Natural killer cell (primary cell): ENCODE results near the gene EEIG1. TPM values are rescaled to one million over a fixed set of nuclear protein-coding genes. Genes with fewer than 3 reads are reported as not detected.

Source experiments
- ATAC-seq, 3 donors: fragments of 150-1000 bp in 2 of 3; fragments of 200-7000 bp in 1 of 3; cut with Tn5 transposase; 1 replicate in 1 of 3; 2 replicates in 2 of 3; pipeline ENCODE4 v1.10.0; 2021; ENCODE audit warnings: mild to moderate bottlenecking in 2 of 3, moderate library complexity in 2 of 3
- DNase-seq, 2 donors: peaks; one replicate each; pipeline versions ENCODE4 v3.0.0 to v3.0.0-alpha.2; 2013 to 2021; ENCODE audit warnings: mixed read lengths in 1 of 2
- H3K27ac ChIP-seq: one replicate; pipeline ENCODE4 v1.5.1; 2013; ENCODE audit warnings: mild to moderate bottlenecking, low read length
- H3K27me3 ChIP-seq: one replicate; pipeline ENCODE4 v1.6.1; 2013; ENCODE audit warnings: low read length; ENCODE audit not compliant: control insufficient read depth, insufficient read depth
- H3K36me3 ChIP-seq: one replicate; pipeline ENCODE4 v1.6.1; 2013; ENCODE audit warnings: low read length; ENCODE audit not compliant: control insufficient read depth, insufficient read depth
- H3K4me1 ChIP-seq: one replicate; pipeline ENCODE4 v1.6.1; 2013; ENCODE audit warnings: low read length; ENCODE audit not compliant: control insufficient read depth, insufficient read depth
- H3K4me3 ChIP-seq: one replicate; pipeline ENCODE4 v1.5.1; 2013; ENCODE audit warnings: low read length
- H3K9me3 ChIP-seq: one replicate; pipeline ENCODE4 v1.6.1; 2013; ENCODE audit warnings: low read length; ENCODE audit not compliant: control insufficient read depth, insufficient read depth
- H3K27ac Mint-ChIP-seq, 2 donors: one replicate each; pipeline ENCODE4 v1.8.0; 2022; ENCODE audit warnings: mild to moderate bottlenecking in 2 of 2, mixed read lengths in 2 of 2, moderate library complexity in 1 of 2
- H3K27me3 Mint-ChIP-seq, 2 donors: one replicate each; pipeline ENCODE4 v1.8.0; 2022; ENCODE audit warnings: low read depth in 2 of 2, mixed read lengths in 2 of 2
- H3K36me3 Mint-ChIP-seq: one replicate; pipeline ENCODE4 v1.8.0; 2022; ENCODE audit warnings: mixed read lengths
- H3K4me1 Mint-ChIP-seq, 2 donors: one replicate each; pipeline ENCODE4 v1.8.0; 2022; ENCODE audit warnings: mixed read lengths in 2 of 2
- H3K4me3 Mint-ChIP-seq: one replicate; pipeline ENCODE4 v1.8.0; 2022; ENCODE audit warnings: mild to moderate bottlenecking, moderate library complexity, mixed read lengths
- H3K9me3 Mint-ChIP-seq, 2 donors: one replicate each; pipeline ENCODE4 v1.8.0; 2022; ENCODE audit warnings: mixed read lengths in 2 of 2
- WGBS: methylation state at CpG from one replicate; pipeline ENCODE4 v1.1.7; 2013; ENCODE audit warnings: missing lambda C conversion rate; ENCODE audit not compliant: insufficient coverage; 5-methylcytosine and 5-hydroxymethylcytosine counted together
- intact Hi-C: fragments of 100-400 bp; cut with micrococcal nuclease; formaldehyde crosslinking; loops from one replicate; pipeline ENCODE4 v1.14.2; 2022
- total RNA-seq, 4 donors: library from RNA; stranded (reverse); fragments of 120-200 nt in 1 of 4; gene quantifications; one replicate each; pipeline versions ENCODE4 v1.2.3 to v1.2.4, GENCODE V29; 2013 to 2022
- TF ChIP-seq, protein P1 (sequence below): fragments of 200-600 bp; IDR thresholded peaks from one replicate; pipeline ENCODE4 v1.8.0; 2022; ENCODE audit warnings: antibody characterized with exemption

The EEIG1 gene
- total RNA-seq, 3 donors from 2014 or later (not counting 1 experiment from before 2014, with no cell fraction given): 10.3 to 36.0 (median 28.2) TPM

GRCh38 chr9:128022886-128023285 lies 42.1 kb upstream of the EEIG1 start:
- Histone ChIP-seq H3K4me1 (peaks cover 58% of the 10 kb centered on the region), H3K27me3 (no peaks in the 10 kb centered on the region), H3K9me3 (no peaks in the 10 kb centered on the region), H3K27ac (no peak overlapping the region), H3K36me3 (no peaks in the 10 kb centered on the region), H3K4me3 (no peak overlapping the region)
- Mint-ChIP-seq H3K4me3 (no peak overlapping the region), H3K27ac (peak overlapping the region in 1 of 2 donors; percentile 20), H3K27me3 (no peaks in the 10 kb centered on the region), H3K36me3 (no peaks in the 10 kb centered on the region), H3K4me1 (peaks cover 33 to 49% of the 10 kb centered on the region in 2 donors), H3K9me3 (no peaks in the 10 kb centered on the region)
- 56% methylated on average over 2 of the region's 2 CpGs for WGBS
- ATAC-seq (no peak), DNase-seq (peak in 1 of 2 donors; percentile 34)
- TF ChIP-seq, protein P1, sequence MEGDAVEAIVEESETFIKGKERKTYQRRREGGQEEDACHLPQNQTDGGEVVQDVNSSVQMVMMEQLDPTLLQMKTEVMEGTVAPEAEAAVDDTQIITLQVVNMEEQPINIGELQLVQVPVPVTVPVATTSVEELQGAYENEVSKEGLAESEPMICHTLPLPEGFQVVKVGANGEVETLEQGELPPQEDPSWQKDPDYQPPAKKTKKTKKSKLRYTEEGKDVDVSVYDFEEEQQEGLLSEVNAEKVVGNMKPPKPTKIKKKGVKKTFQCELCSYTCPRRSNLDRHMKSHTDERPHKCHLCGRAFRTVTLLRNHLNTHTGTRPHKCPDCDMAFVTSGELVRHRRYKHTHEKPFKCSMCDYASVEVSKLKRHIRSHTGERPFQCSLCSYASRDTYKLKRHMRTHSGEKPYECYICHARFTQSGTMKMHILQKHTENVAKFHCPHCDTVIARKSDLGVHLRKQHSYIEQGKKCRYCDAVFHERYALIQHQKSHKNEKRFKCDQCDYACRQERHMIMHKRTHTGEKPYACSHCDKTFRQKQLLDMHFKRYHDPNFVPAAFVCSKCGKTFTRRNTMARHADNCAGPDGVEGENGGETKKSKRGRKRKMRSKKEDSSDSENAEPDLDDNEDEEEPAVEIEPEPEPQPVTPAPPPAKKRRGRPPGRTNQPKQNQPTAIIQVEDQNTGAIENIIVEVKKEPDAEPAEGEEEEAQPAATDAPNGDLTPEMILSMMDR: no peak
- intact Hi-C loops: no loop called here

- Mint-ChIP-seq H3K9me3 (no peaks in the 10 kb centered on the region), H3K27ac (peak overlapping the region; percentile 26 to 33), H3K4me1 (peaks cover 20 to 31% of the 10 kb centered on the region in 2 donors), H3K27me3 (no peaks in the 10 kb centered on the region), H3K36me3 (no peaks in the 10 kb centered on the region), H3K4me3 (no peak overlapping the region)
- ATAC-seq (no peak), DNase-seq (no peak)
- 45% methylated on average over 1 of the region's 1 CpG for WGBS
- intact Hi-C loops: no loop called here
- no peaks in the 10 kb centered on the region for H3K9me3 ChIP-seq
- no peak overlapping the region for H3K27ac ChIP-seq
- peaks cover 40% of the 10 kb centered on the region for H3K4me1 ChIP-seq
- H3K4me3 ChIP-seq: no peak overlapping the region
- no peaks in the 10 kb centered on the region for H3K36me3 ChIP-seq
- TF ChIP-seq, protein P1: no peak
- no peaks in the 10 kb centered on the region for H3K27me3 ChIP-seq
These were observed 40.3 kb upstream of the EEIG1 start for GRCh38 chr9:128021098-128021497.

- peak in 1 of 2 donors; percentile 29 for DNase-seq
- H3K4me3 Mint-ChIP-seq: no peak overlapping the region
- peaks cover 16 to 27% of the 10 kb centered on the region in 2 donors for H3K4me1 Mint-ChIP-seq
- no peak overlapping the region for H3K27ac ChIP-seq
- TF ChIP-seq, protein P1: no peak
- no peaks in the 10 kb centered on the region for H3K36me3 ChIP-seq
- no peaks in the 10 kb centered on the region for H3K36me3 Mint-ChIP-seq
- 94% methylated on average over 4 of the region's 4 CpGs for WGBS
- H3K27me3 ChIP-seq: no peaks in the 10 kb centered on the region
- no peak overlapping the region for H3K4me3 ChIP-seq
- no peaks in the 10 kb centered on the region for H3K27me3 Mint-ChIP-seq
- no peaks in the 10 kb centered on the region for H3K9me3 Mint-ChIP-seq
- peak overlapping the region; percentile 26 to 33 for H3K27ac Mint-ChIP-seq
- no peak for ATAC-seq
- no peaks in the 10 kb centered on the region for H3K9me3 ChIP-seq
- H3K4me1 ChIP-seq: peaks cover 36% of the 10 kb centered on the region
- intact Hi-C loops: no loop called here
These were observed 39.9 kb upstream of the EEIG1 start for GRCh38 chr9:128020692-128021091.

DNA sequence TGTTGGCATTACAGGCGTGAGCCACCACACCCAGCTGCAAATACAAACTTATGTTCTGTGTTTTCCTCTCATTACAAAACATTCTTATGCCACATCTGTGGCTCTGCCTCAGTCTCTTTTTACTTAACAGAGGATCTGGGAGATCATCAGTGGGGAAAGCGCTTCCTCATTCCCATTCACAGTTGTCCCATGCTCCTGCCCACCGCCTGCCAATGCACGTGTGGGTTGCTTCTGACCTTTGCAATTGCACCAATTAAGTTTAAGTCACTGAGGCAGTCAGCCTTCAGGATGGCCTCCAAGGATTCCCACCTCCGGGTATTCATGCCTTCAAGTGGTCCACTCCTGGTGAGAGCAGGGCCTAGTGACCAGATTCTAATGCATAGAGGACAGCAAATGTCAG lies 34.9 kb upstream of the EEIG1 start:
- H3K4me3 ChIP-seq: no peak overlapping the region

More for the DNA sequence above, 34.9 kb upstream of the EEIG1 start:
- no peak overlapping the region for H3K27ac ChIP-seq
- intact Hi-C loops: no loop called here
- ATAC-seq (no peak), DNase-seq (no peak)
- TF ChIP-seq, protein P1: no peak
- 97% methylated on average over 5 of the region's 5 CpGs for WGBS
- no peaks in the 10 kb centered on the region for H3K9me3 ChIP-seq
- no peaks in the 10 kb centered on the region for H3K27me3 ChIP-seq
- H3K4me1 ChIP-seq: peaks cover 6% of the 10 kb centered on the region
- Mint-ChIP-seq H3K9me3 (no peaks in the 10 kb centered on the region), H3K36me3 (no peaks in the 10 kb centered on the region), H3K4me1 (peaks cover 0 to 6% of the 10 kb centered on the region in 2 donors), H3K27ac (no peak overlapping the region), H3K4me3 (no peak overlapping the region), H3K27me3 (no peaks in the 10 kb centered on the region)
- no peaks in the 10 kb centered on the region for H3K36me3 ChIP-seq
